Measurements from ENCODE around the gene SYNGR1.

The SYNGR1 gene

GRCh38 chr22:39405346-39406085, 55.7 kb downstream of the SYNGR1 start:
- no peak overlapping the region for H2BK5ac ChIP-seq (ENCODE audit: low read depth, low read length, poor library complexity)
- no peaks in the 10 kb centered on the region for H3K27me3 ChIP-seq (ENCODE audit: insufficient read depth, low read length)
- WGBS (ENCODE audit: extremely low coverage, insufficient coverage, insufficient read length): no CpG with 5 or more reads among the region's 28 CpGs
- no peak overlapping the region for H4K12ac ChIP-seq (ENCODE audit: low read depth, low read length)
- H3K18ac ChIP-seq (ENCODE audit: low read length): no peak overlapping the region
- no peaks in the 10 kb centered on the region for H3K9me3 ChIP-seq (ENCODE audit: insufficient read depth, low read depth, low read length)
- no peaks in the 10 kb centered on the region for H3K79me2 ChIP-seq (ENCODE audit: control insufficient read depth, insufficient read depth, low read length, poor library complexity)
- no peak overlapping the region for H3K14ac ChIP-seq (ENCODE audit: low read length)
- no peak overlapping the region for H2AK5ac ChIP-seq (ENCODE audit: low read length)
- H3K9ac ChIP-seq (ENCODE audit: low read length): no peak overlapping the region
- H3K4me1 ChIP-seq (ENCODE audit: control insufficient read depth in 1 of 2, insufficient read depth in 2 of 2, low read length in 2 of 2): peaks cover 0 to under 1% of the 10 kb centered on the region in 2 experiments
- H3K79me1 ChIP-seq (ENCODE audit: low read length): no peaks in the 10 kb centered on the region
- no peak for DNase-seq
- no peak overlapping the region for H2BK12ac ChIP-seq (ENCODE audit: low read length)
- no peak overlapping the region for H3K4me2 ChIP-seq (ENCODE audit: low read length)
- no peak overlapping the region for H3K4ac ChIP-seq (ENCODE audit: low read depth, low read length)
- H4K8ac ChIP-seq (ENCODE audit: low read depth, low read length): no peak overlapping the region
- H3K23ac ChIP-seq (ENCODE audit: low read length): no peak overlapping the region
- peaks cover 2 to 5% of the 10 kb centered on the region in 2 experiments for H3K36me3 ChIP-seq (ENCODE audit: control insufficient read depth in 1 of 2, insufficient read depth in 2 of 2, low read length in 2 of 2)
- no peak overlapping the region for H2AFZ ChIP-seq (ENCODE audit: insufficient read depth, low read length, poor library complexity)
- H4K91ac ChIP-seq (ENCODE audit: low read depth, low read length): no peak overlapping the region
- no peak overlapping the region for H3K4me3 ChIP-seq (ENCODE audit: low read depth, low read length)
- H3K27ac ChIP-seq (ENCODE audit: low read depth, low read length): no peak overlapping the region
- no peak overlapping the region for H2BK120ac ChIP-seq (ENCODE audit: insufficient read depth, low read length, poor library complexity)

- H3K27ac ChIP-seq (ENCODE audit: low read depth, low read length): no peak overlapping the region
- no peak overlapping the region for H3K14ac ChIP-seq (ENCODE audit: low read length)
- H2BK120ac ChIP-seq (ENCODE audit: insufficient read depth, low read length, poor library complexity): no peak overlapping the region
- no peak overlapping the region for H2BK12ac ChIP-seq (ENCODE audit: low read length)
- H3K79me1 ChIP-seq (ENCODE audit: low read length): no peaks in the 10 kb centered on the region
- no peak overlapping the region for H3K9ac ChIP-seq (ENCODE audit: low read length)
- no peak overlapping the region for H3K4me2 ChIP-seq (ENCODE audit: low read length)
- no peak overlapping the region for H4K8ac ChIP-seq (ENCODE audit: low read depth, low read length)
- no peak overlapping the region for H4K91ac ChIP-seq (ENCODE audit: low read depth, low read length)
- peaks cover 2 to 3% of the 10 kb centered on the region in 2 experiments for H3K36me3 ChIP-seq (ENCODE audit: control insufficient read depth in 1 of 2, insufficient read depth in 2 of 2, low read length in 2 of 2)
- H3K9me3 ChIP-seq (ENCODE audit: insufficient read depth, low read depth, low read length): no peaks in the 10 kb centered on the region
- H3K4me3 ChIP-seq (ENCODE audit: low read depth, low read length): no peak overlapping the region
- no peaks in the 10 kb centered on the region for H3K4me1 ChIP-seq (ENCODE audit: control insufficient read depth in 1 of 2, insufficient read depth in 2 of 2, low read length in 2 of 2)
- no CpG with 5 or more reads among the region's 11 CpGs for WGBS (ENCODE audit: extremely low coverage, insufficient coverage, insufficient read length)
- H3K18ac ChIP-seq (ENCODE audit: low read length): no peak overlapping the region
- H4K12ac ChIP-seq (ENCODE audit: low read depth, low read length): no peak overlapping the region
- no peak overlapping the region for H2BK5ac ChIP-seq (ENCODE audit: low read depth, low read length, poor library complexity)
- H3K4ac ChIP-seq (ENCODE audit: low read depth, low read length): no peak overlapping the region
- no peaks in the 10 kb centered on the region for H3K79me2 ChIP-seq (ENCODE audit: control insufficient read depth, insufficient read depth, low read length, poor library complexity)
- no peaks in the 10 kb centered on the region for H3K27me3 ChIP-seq (ENCODE audit: insufficient read depth, low read length)
- H2AFZ ChIP-seq (ENCODE audit: insufficient read depth, low read length, poor library complexity): no peak overlapping the region
- no peak overlapping the region for H3K23ac ChIP-seq (ENCODE audit: low read length)
- no peak for DNase-seq
- no peak overlapping the region for H2AK5ac ChIP-seq (ENCODE audit: low read length)
Measured at GRCh38 chr22:39408173-39408572, 58.4 kb downstream of the SYNGR1 start.

- no CpG with 5 or more reads among the region's 1 CpG for WGBS (ENCODE audit: extremely low coverage, insufficient coverage, insufficient read length)
- Histone ChIP-seq H3K79me2 (ENCODE audit: control insufficient read depth, insufficient read depth, low read length, poor library complexity) (no peaks in the 10 kb centered on the region), H2BK5ac (ENCODE audit: low read depth, low read length, poor library complexity) (no peak overlapping the region), H2AFZ (ENCODE audit: insufficient read depth, low read length, poor library complexity) (no peak overlapping the region), H2AK5ac (ENCODE audit: low read length) (no peak overlapping the region), H3K4me2 (ENCODE audit: low read length) (no peak overlapping the region), H2BK120ac (ENCODE audit: insufficient read depth, low read length, poor library complexity) (no peak overlapping the region), H3K4me1 (ENCODE audit: control insufficient read depth in 1 of 2, insufficient read depth in 2 of 2, low read length in 2 of 2) (no peaks in the 10 kb centered on the region), H3K9ac (ENCODE audit: low read length) (no peak overlapping the region), H3K79me1 (ENCODE audit: low read length) (no peaks in the 10 kb centered on the region), H3K36me3 (ENCODE audit: control insufficient read depth in 1 of 2, insufficient read depth in 2 of 2, low read length in 2 of 2) (peaks cover under 1 to 3% of the 10 kb centered on the region in 2 experiments), H3K4ac (ENCODE audit: low read depth, low read length) (no peak overlapping the region), H3K9me3 (ENCODE audit: insufficient read depth, low read depth, low read length) (no peaks in the 10 kb centered on the region), H3K23ac (ENCODE audit: low read length) (no peak overlapping the region), H3K27ac (ENCODE audit: low read depth, low read length) (no peak overlapping the region), H3K4me3 (ENCODE audit: low read depth, low read length) (no peak overlapping the region), H3K18ac (ENCODE audit: low read length) (no peak overlapping the region), H4K91ac (ENCODE audit: low read depth, low read length) (no peak overlapping the region), H3K27me3 (ENCODE audit: insufficient read depth, low read length) (no peaks in the 10 kb centered on the region), H3K14ac (ENCODE audit: low read length) (no peak overlapping the region), H2BK12ac (ENCODE audit: low read length) (no peak overlapping the region), H4K8ac (ENCODE audit: low read depth, low read length) (no peak overlapping the region), H4K12ac (ENCODE audit: low read depth, low read length) (no peak overlapping the region)
- no peak for DNase-seq
Measured at GRCh38 chr22:39408807-39409206, 59.0 kb downstream of the SYNGR1 start.

GRCh38 chr22:39409516-39410029, 59.8 kb downstream of the SYNGR1 start:
- peak overlapping the region; percentile 2 for H3K18ac ChIP-seq (ENCODE audit: low read length)
- no peak overlapping the region for H4K8ac ChIP-seq (ENCODE audit: low read depth, low read length)
- H2BK5ac ChIP-seq (ENCODE audit: low read depth, low read length, poor library complexity): no peak overlapping the region
- H3K4me1 ChIP-seq (ENCODE audit: control insufficient read depth in 1 of 2, insufficient read depth in 2 of 2, low read length in 2 of 2): no peaks in the 10 kb centered on the region
- H3K36me3 ChIP-seq (ENCODE audit: control insufficient read depth in 1 of 2, insufficient read depth in 2 of 2, low read length in 2 of 2): peaks cover 0 to 3% of the 10 kb centered on the region in 2 experiments
- H3K14ac ChIP-seq (ENCODE audit: low read length): no peak overlapping the region
- no peak overlapping the region for H3K23ac ChIP-seq (ENCODE audit: low read length)
- H3K27me3 ChIP-seq (ENCODE audit: insufficient read depth, low read length): no peaks in the 10 kb centered on the region
- H3K79me1 ChIP-seq (ENCODE audit: low read length): no peaks in the 10 kb centered on the region
- no peak overlapping the region for H4K91ac ChIP-seq (ENCODE audit: low read depth, low read length)
- no CpG with 5 or more reads among the region's 11 CpGs for WGBS (ENCODE audit: extremely low coverage, insufficient coverage, insufficient read length)
- no peak overlapping the region for H3K27ac ChIP-seq (ENCODE audit: low read depth, low read length)
- no peak overlapping the region for H2BK120ac ChIP-seq (ENCODE audit: insufficient read depth, low read length, poor library complexity)
- H3K4ac ChIP-seq (ENCODE audit: low read depth, low read length): no peak overlapping the region
- H3K9ac ChIP-seq (ENCODE audit: low read length): no peak overlapping the region
- no peak overlapping the region for H3K4me3 ChIP-seq (ENCODE audit: low read depth, low read length)
- H4K12ac ChIP-seq (ENCODE audit: low read depth, low read length): no peak overlapping the region
- H2AFZ ChIP-seq (ENCODE audit: insufficient read depth, low read length, poor library complexity): no peak overlapping the region
- no peak overlapping the region for H3K4me2 ChIP-seq (ENCODE audit: low read length)
- no peaks in the 10 kb centered on the region for H3K79me2 ChIP-seq (ENCODE audit: control insufficient read depth, insufficient read depth, low read length, poor library complexity)
- DNase-seq: no peak
- H2AK5ac ChIP-seq (ENCODE audit: low read length): no peak overlapping the region
- no peaks in the 10 kb centered on the region for H3K9me3 ChIP-seq (ENCODE audit: insufficient read depth, low read depth, low read length)
- H2BK12ac ChIP-seq (ENCODE audit: low read length): no peak overlapping the region

Measured in trophoblast cell (in vitro differentiated cells and primary cell).